Caco-2 (cell line): ENCODE measurements around the gene CKAP2L. TPM values are rescaled to one million over a fixed set of nuclear protein-coding genes. Genes with fewer than 3 reads are reported as not detected.

ENCODE experiments used
- BruUV-seq: library from RNA; stranded (reverse); fragments of 400-500 nt; replicated peaks from 2 replicates; lab custom pipeline; 2021; lab: Mats Ljungman, UMichigan
- CTCF ChIA-PET: fragments of 300-600 bp; sonication (Branson Sonifier 250); formaldehyde crosslinking; loops from one replicate; lab custom pipeline; 2022; ENCODE audit warnings: antibody characterized with exemption; lab: Charles Lee
- POLR2A ChIA-PET: fragments of 300-600 bp; sonication (Branson Sonifier 250); formaldehyde crosslinking; loops from one replicate; lab custom pipeline; 2022; ENCODE audit warnings: antibody characterized with exemption; lab: Charles Lee
- DNase-seq, 2 experiments: peaks; one replicate each; pipeline versions ENCODE4 v3.0.0 to v3.0.0-alpha.2; 2020 to 2022
- H3K27me3 ChIP-seq: replicated peaks from 2 replicates; pipeline ENCODE4 v1.6.0; 2011; ENCODE audit warnings: low read length; ENCODE audit not compliant: control insufficient read depth, insufficient read depth
- H3K36me3 ChIP-seq: 2 replicates; pipeline ENCODE4 v1.5.1; 2011; ENCODE audit warnings: low read length; ENCODE audit not compliant: control insufficient read depth, insufficient read depth
- H3K4me1 ChIP-seq: fragments of 250-450 bp; sonication (Bioruptor Pico); 2 replicates; pipeline ENCODE4 v1.5.1; 2020; ENCODE audit warnings: mild to moderate bottlenecking
- H3K4me3 ChIP-seq: 2 replicates; pipeline ENCODE4 v1.5.1; 2011; ENCODE audit warnings: low read depth, mild to moderate bottlenecking, control low read depth, low read length
- H3K9me3 ChIP-seq: fragments of 250-450 bp; sonication (Bioruptor Pico); 2 replicates; pipeline ENCODE4 v1.5.1; 2020; ENCODE audit warnings: mild to moderate bottlenecking, moderate library complexity
- H3K27ac Mint-ChIP-seq: one replicate; pipeline ENCODE4 v1.8.0; 2022; ENCODE audit warnings: mixed read lengths; ENCODE audit not compliant: unreplicated experiment
- H3K27me3 Mint-ChIP-seq: one replicate; pipeline ENCODE4 v1.8.0; 2022; ENCODE audit warnings: mixed read lengths; ENCODE audit not compliant: insufficient read depth, unreplicated experiment
- H3K36me3 Mint-ChIP-seq: one replicate; pipeline ENCODE4 v1.8.0; 2022; ENCODE audit warnings: mild to moderate bottlenecking, mixed read lengths; ENCODE audit not compliant: insufficient read depth, unreplicated experiment
- H3K4me1 Mint-ChIP-seq: one replicate; pipeline ENCODE4 v1.8.0; 2022; ENCODE audit warnings: low read depth, mixed read lengths; ENCODE audit not compliant: unreplicated experiment
- H3K4me3 Mint-ChIP-seq: one replicate; pipeline ENCODE4 v1.8.0; 2022; ENCODE audit warnings: mild to moderate bottlenecking, moderate library complexity, mixed read lengths; ENCODE audit not compliant: unreplicated experiment
- H3K9me3 Mint-ChIP-seq: one replicate; pipeline ENCODE4 v1.8.0; 2022; ENCODE audit warnings: mixed read lengths; ENCODE audit not compliant: unreplicated experiment
- intact Hi-C: fragments of 100-400 bp; cut with micrococcal nuclease; formaldehyde crosslinking; loops from one replicate; pipeline ENCODE4 v1.10.0; 2022; ENCODE audit not compliant: unreplicated experiment
- total RNA-seq: library from RNA; stranded (reverse); gene quantifications from 2 replicates; pipeline ENCODE4 v1.2.3, GENCODE V29; 2022
- TF ChIP-seq, protein P1 (sequence below), 2 experiments: fragments of 200-600 bp in 1 of 2; IDR thresholded peaks; 1 replicate in 1 of 2; 2 replicates in 1 of 2; pipeline versions ENCODE4 v1.5.1 to v1.8.0; 2011 to 2022; ENCODE audit warnings: antibody characterized with exemption in 1 of 2, control low read depth in 1 of 2, inconsistent platforms in 1 of 2, low read depth in 1 of 2, low read length in 1 of 2, mild to moderate bottlenecking in 1 of 2, moderate library complexity in 1 of 2; ENCODE audit not compliant: insufficient read depth in 1 of 2, severe bottlenecking in 1 of 2, unreplicated experiment in 1 of 2

The CKAP2L gene
- total RNA-seq, 1 experiment from 2014 or later: 20.7 TPM

DNA sequence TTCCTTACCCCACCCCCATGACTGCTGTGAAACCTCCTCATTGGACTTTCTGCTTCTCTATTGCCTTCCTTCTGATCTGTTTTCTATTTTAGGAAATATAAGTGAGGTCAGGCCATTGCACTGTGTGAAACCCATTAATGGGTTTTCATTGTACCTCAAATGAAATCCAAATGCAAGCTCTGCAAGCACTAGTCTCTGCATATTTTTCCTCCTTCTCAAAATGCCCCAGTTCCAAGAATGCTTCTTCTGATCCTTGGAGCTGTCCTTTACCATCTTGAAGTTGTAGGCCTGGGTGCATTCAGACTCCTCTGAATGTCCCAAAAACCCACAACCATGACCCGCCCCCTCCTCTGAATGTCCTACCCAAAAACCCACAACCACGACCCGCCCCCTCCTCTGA lies 11.7 kb upstream of the CKAP2L start:
- Histone ChIP-seq H3K36me3 (no peaks in the 10 kb centered on the region), H3K9me3 (no peaks in the 10 kb centered on the region), H3K27me3 (no peaks in the 10 kb centered on the region), H3K4me3 (no peak overlapping the region), H3K4me1 (no peaks in the 10 kb centered on the region)
- DNase-seq: no peak
- ChIA-PET CTCF (no interaction called here), POLR2A (no interaction called here)
- H3K27ac Mint-ChIP-seq: no peak overlapping the region
- intact Hi-C loops: no loop called here
- BruUV-seq: no TSS peak
- TF ChIP-seq, protein P1, sequence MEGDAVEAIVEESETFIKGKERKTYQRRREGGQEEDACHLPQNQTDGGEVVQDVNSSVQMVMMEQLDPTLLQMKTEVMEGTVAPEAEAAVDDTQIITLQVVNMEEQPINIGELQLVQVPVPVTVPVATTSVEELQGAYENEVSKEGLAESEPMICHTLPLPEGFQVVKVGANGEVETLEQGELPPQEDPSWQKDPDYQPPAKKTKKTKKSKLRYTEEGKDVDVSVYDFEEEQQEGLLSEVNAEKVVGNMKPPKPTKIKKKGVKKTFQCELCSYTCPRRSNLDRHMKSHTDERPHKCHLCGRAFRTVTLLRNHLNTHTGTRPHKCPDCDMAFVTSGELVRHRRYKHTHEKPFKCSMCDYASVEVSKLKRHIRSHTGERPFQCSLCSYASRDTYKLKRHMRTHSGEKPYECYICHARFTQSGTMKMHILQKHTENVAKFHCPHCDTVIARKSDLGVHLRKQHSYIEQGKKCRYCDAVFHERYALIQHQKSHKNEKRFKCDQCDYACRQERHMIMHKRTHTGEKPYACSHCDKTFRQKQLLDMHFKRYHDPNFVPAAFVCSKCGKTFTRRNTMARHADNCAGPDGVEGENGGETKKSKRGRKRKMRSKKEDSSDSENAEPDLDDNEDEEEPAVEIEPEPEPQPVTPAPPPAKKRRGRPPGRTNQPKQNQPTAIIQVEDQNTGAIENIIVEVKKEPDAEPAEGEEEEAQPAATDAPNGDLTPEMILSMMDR (IDR thresholded peaks at IDR 0.05; ENCODE audit: insufficient read depth in 1 of 2, low read depth in 1 of 2, low read length in 1 of 2, severe bottlenecking in 1 of 2, unreplicated experiment in 1 of 2): no peak
- H3K36me3 Mint-ChIP-seq: no peaks in the 10 kb centered on the region
- H3K4me1 Mint-ChIP-seq: no peaks in the 10 kb centered on the region
- H3K9me3 Mint-ChIP-seq: peaks cover 9% of the 10 kb centered on the region
- H3K27me3 Mint-ChIP-seq: no peaks in the 10 kb centered on the region
- H3K4me3 Mint-ChIP-seq: no peak overlapping the region

DNA sequence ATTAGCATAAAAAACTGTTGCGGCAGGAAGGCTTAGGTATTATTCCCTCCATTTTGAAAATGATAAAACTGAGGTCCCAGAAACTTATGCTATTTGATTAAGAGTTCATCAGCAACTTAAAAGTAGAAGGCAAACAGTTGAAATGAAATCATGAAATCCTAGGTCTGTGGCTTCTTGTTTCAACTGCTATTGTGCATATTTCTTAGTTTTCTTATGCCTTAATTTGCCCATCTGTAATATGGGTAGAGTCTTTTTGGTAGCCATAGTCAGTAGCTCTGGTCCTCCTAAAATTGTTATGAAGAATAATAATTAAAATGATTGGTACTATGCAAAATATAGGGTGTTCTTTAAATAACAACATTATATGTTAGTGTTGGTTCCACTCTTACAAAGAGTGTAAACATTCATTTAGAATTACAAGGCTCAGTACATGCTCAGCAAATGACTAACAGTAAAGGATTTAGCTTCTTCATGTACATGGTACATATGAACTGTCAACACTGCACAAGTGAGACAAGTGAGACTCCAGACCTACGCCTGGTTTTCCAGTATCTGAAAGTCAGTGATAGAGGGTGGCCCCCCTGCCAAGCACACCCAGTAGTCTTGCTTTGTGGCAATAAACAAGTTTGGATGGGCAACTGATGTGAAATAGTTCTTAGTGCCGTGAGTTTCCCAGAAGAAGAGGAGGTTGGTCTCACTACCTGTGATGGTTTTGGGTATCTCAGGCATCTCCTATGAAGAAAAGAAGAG lies 10.3 kb upstream of the CKAP2L start:
- no peaks in the 10 kb centered on the region for H3K36me3 Mint-ChIP-seq
- H3K4me1 Mint-ChIP-seq: no peaks in the 10 kb centered on the region
- H3K9me3 ChIP-seq: no peaks in the 10 kb centered on the region
- POLR2A ChIA-PET: no interaction called here
- H3K27ac Mint-ChIP-seq: no peak overlapping the region
- BruUV-seq: no TSS peak
- H3K4me3 Mint-ChIP-seq: no peak overlapping the region
- TF ChIP-seq, protein P1 (IDR thresholded peaks at IDR 0.05; ENCODE audit: insufficient read depth in 1 of 2, low read depth in 1 of 2, low read length in 1 of 2, severe bottlenecking in 1 of 2, unreplicated experiment in 1 of 2): no peak
- DNase-seq: no peak
- H3K27me3 ChIP-seq: no peaks in the 10 kb centered on the region
- H3K27me3 Mint-ChIP-seq: no peaks in the 10 kb centered on the region
- intact Hi-C loops: no loop called here
- peaks cover 9% of the 10 kb centered on the region for H3K9me3 Mint-ChIP-seq
- H3K4me1 ChIP-seq: no peaks in the 10 kb centered on the region
- no peak overlapping the region for H3K4me3 ChIP-seq
- no peaks in the 10 kb centered on the region for H3K36me3 ChIP-seq
- CTCF ChIA-PET: no interaction called here

DNA sequence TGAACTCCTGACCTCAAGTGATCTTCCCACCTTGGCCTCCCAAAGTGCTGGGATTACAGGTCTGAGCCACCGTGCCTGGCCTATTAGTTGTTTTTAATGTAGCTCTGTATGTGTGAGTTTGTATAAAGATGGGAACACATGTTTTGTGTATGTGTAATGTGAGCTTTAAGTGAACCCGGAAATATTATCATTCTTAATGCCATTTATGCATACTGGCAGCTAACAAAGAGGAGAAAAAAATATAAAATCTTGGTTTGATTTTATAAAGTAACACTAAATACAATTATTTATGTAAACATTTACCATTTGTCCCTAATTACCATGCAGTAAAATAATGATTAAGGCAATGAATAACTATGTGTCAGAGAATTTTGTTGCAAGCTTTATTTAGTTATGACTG lies 9.1 kb upstream of the CKAP2L start:
- TF ChIP-seq, protein P1 (IDR thresholded peaks at IDR 0.05; ENCODE audit: insufficient read depth in 1 of 2, low read depth in 1 of 2, low read length in 1 of 2, severe bottlenecking in 1 of 2, unreplicated experiment in 1 of 2): no peak
- H3K36me3 Mint-ChIP-seq: no peaks in the 10 kb centered on the region
- H3K4me1 Mint-ChIP-seq: no peaks in the 10 kb centered on the region
- H3K4me1 ChIP-seq: no peaks in the 10 kb centered on the region
- H3K9me3 Mint-ChIP-seq: peaks cover 9% of the 10 kb centered on the region
- H3K27ac Mint-ChIP-seq: no peak overlapping the region
- no peaks in the 10 kb centered on the region for H3K27me3 ChIP-seq
- DNase-seq: no peak
- H3K9me3 ChIP-seq: no peaks in the 10 kb centered on the region
- no peak overlapping the region for H3K4me3 Mint-ChIP-seq
- intact Hi-C loops: no loop called here
- H3K27me3 Mint-ChIP-seq: no peaks in the 10 kb centered on the region
- H3K36me3 ChIP-seq: no peaks in the 10 kb centered on the region
- ChIA-PET POLR2A (interaction anchor here (0.6 kb wide), 1 partner anchor 14 kb away, joined by 3 read pairs; no protein-coding TSS in a partner anchor), CTCF (no interaction called here)
- BruUV-seq: no TSS peak
- no peak overlapping the region for H3K4me3 ChIP-seq
